Superior temporal gyrus (tissue), 1 donor: ENCODE results near the gene AGER.
"Not testable (repeated sequence)": the region's sequence is repeated elsewhere in the genome, so short reads cannot be mapped to it uniquely, and the experiment has no call there.

Experiments used
- DNase-seq: peaks from one replicate; pipeline ENCODE4 v3.0.0-alpha.2; 2016; ENCODE audit errors: extremely low spot score

The AGER gene

DNA sequence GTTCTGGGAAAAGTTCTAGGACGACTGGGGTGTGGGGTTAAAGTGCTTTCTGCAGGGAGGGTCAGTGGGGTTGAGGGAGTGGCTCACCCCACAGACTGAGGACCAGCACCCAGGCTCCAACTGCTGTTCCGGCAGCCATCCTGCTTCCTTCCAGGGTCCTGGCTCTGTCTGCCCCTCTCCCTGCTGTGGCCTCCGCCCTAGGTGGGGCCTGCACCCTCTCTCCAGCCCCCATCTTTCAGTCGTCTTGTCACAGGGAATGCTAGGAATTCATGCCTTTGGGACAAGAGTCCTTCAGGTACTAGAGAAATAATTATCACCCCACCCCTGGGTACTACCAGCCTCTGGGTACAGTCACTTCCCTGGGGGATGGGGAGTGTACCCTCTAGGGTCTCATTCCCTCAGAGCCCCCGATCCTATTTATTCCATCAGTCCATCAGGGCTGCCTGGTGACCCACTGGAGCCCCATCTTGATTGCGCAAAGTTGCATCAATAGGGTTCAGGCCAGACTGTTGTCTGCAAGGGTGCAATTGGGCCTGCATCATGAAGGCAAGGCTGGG lies at the start of gene AGER:
Gene AGER, minus strand, starts transcription at position 170 of the 557 bp plus-strand sequence. Its CDS starts 31 bp downstream, at position 139.
- DNase-seq = no peak

DNA sequence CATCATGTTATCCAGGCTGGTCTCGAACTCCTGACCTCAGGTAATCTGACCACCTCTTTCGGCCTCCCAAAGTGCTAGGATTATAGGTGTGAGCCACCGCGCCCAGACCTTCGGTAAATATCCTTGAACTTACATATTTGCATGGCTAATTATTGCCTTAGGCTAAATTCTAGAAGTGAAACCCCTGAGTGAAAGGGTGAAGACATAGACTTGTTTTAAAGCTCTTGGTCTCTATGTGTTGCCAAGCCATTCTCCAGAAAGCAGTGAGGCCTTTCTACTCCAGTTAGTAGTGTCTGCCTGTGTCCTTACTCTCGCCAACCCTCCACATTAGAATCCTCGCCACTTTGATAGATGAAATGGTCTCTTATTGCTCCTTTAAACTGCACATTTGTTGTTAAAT lies 42.4 kb upstream of the AGER start:
- no peak for DNase-seq

DNA sequence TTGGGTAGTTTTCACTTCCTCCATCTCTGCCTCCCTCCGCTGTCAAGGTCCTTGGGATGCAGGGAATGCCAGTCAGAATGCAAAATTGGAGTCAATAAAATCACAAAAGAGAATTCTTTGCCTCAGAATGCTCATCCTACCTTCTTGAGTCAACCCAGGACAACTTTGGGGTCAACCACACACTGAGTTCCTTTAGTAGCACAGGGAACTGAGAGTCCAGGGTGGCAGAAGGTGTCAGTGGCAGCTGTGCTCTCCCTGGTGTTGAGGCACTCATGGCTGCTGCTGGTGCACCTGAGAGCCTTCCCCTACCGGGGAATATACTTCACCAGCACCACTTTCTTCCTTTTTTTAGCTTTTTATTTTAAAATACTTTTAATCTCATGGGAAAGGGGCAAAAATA lies 40.6 kb upstream of the AGER start:
- DNase-seq = no peak

- DNase-seq = no peak
These were observed 39.5 kb upstream of the AGER start, which contains the start of gene NOTCH4 for GRCh38 chr6:32223258-32224235. NOTCH4 (minus strand) TSS chr6:32224067; CDS start chr6:32223928, 139 bp downstream.

GRCh38 chr6:32222333-32223230 lies 38.5 kb upstream of the AGER start:
- DNase-seq = no peak

GRCh38 chr6:32220021-32220420 lies 36.0 kb upstream of the AGER start:
- no peak for DNase-seq

DNA sequence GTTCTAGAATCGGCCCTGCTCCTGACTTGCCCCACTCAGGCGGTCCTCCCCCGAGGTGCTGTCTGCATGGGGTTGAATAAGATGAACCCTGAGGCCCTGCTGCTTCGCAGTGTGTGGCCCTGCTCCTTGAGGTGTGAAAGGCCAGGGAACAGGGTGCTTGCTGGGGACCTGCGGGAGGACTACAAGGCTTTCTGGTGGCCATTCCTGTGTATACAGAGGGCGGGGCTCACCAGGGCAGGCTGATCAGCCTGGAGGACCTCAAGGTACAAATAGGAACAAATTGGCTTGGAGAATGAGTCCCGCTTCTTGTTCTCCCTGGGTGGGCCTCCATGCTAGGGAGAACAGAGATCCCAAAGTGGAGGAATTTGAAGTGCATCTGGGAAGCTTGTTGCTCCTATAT lies 34.1 kb upstream of the AGER start:
- DNase-seq = no peak

GRCh38 chr6:32216998-32217397 lies 32.9 kb upstream of the AGER start:
- DNase-seq = no peak

DNA sequence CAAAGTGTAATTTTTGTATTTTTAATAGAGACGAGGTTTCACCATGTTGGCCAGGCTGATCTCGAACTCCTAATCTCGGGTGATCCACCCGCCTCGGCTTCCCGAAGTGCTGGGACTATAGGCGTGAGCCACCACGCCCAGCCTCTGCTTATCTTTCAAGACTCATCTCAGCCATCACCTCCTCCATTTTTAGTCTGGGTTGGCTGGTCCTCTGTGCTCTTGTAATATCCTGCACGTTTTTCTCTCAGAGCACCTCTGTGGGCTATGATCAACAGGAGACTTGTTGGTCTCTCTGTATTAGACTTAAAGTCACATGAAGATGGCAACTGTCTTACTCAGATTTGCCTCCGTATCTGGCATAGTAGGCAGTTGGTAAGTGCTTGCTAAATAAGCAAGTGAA lies 32.2 kb upstream of the AGER start:
- DNase-seq = no peak

GRCh38 chr6:32215617-32216016 lies 31.6 kb upstream of the AGER start:
- DNase-seq = no peak

- no peak for DNase-seq
These were observed 30.1 kb upstream of the AGER start for GRCh38 chr6:32214126-32214525.

DNA sequence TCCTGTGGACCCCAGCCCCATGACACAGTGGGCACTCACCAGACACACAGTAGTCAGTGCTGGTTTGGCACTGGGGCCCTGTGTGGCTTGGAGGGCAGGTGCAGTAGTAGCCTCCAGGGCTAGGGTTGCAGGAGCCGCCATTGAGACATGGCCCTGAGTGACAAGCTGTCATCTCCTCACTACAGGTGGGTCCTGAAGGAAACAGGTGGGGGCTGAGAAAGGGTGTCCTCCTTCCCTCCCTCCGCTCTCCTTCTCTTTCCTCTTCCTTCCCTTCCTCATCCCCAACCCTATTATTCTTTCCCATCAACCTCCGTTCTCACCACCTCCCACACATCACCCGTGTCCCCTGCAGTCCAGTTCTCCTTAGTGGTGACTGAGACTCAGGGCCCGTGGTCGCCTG lies 29.6 kb upstream of the AGER start:
- no peak for DNase-seq

DNA sequence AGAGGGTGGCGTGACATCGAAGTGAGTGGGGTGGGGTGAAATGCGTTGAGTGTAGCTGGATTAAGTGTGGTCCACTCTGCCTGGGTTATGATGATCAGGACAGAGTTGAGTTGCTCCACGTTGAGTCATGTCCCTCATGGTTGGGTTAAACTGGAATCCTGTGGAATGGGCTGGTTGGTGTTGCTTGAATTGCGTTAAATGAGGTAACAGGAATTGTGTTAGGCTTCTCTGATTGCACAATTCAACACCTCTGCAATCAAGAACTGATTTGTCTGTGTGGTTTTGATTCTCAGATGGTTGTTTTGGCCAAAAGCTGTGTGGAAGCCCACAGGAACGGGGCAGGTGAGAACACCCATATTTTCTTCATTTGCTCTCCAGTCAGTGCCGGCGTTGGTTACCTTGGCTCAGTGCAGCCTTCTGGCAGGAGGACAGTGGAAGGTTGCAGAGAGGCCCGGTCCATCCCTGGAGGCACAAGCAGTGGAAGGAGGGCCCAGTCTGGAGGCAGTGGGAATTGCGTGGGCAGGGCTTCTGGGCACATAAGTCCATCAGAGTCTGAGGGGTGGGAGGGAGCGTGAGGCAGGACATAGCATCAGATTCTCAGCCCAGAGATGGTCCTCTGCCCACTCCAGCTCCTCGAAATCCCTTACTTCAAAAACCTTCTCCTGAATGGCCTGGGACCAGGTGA lies 28.2 kb upstream of the AGER start:
- no peak for DNase-seq

GRCh38 chr6:32211432-32211831 lies 27.4 kb upstream of the AGER start:
- DNase-seq = not testable (repeated sequence)

DNA sequence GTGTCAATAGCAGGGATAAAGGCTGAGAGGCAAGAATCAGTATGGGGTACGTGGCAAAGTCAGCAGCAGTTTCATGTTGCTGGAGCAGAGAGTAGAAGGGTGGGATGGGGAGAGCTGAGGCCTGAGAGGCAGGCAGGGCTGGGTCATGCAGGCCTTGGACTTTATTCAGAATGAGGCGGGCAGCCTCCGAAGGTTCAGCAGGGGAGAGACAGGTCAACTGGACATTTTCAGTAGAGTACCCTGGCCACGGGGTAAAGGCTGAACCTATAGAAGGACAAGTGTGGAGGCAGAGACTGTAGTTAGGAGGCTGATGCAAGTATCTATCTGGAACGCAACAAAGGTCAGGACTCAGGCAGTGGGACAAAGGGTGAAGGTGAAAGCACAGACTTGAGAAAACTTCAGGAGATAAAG lies 26.1 kb upstream of the AGER start:
- no peak for DNase-seq

DNA sequence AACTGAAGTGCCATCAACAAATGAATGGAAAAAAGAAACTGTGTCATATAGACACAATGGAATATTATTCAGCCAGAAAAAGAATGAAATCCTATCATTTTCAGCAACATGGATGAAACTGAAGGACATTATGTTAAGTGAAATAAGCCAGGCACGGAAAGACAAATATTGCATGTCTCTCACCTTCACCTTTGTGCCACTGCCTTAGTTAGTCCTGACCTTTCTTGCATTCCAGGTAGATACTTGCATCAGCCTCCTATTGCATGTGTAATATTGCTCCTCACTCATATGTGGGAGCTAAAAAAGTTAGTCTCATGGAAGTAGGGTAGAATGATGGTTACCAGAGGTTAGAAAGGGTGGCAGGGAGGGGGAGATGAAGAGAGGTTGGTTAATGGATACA lies 24.9 kb upstream of the AGER start:
- DNase-seq = no peak

DNA sequence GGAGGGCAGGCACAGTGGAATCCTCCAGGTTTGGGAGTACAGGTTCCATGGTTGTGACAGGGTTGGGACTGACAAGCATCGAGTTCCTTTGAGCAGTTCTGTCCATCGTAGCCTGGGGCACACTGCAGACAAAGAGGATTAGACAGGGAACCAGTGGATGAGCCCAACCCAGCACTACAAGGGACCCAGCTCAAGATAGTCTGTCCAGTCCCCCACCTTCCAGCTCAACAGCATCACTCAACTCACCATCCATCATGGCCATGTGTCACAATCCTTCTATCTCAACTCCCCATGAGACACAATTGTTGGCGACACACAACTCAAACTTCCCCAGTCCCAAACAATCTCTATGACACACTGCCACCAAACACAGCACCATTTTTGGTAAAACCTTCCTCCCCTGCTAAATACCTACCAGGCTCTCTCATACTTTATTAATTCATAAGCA lies 20.2 kb upstream of the AGER start:
- no peak for DNase-seq

- DNase-seq = no peak
These were observed 19.6 kb upstream of the AGER start for GRCh38 chr6:32203426-32204267.

- DNase-seq = no peak
These were observed 18.1 kb upstream of the AGER start for GRCh38 chr6:32202186-32202585.

DNA sequence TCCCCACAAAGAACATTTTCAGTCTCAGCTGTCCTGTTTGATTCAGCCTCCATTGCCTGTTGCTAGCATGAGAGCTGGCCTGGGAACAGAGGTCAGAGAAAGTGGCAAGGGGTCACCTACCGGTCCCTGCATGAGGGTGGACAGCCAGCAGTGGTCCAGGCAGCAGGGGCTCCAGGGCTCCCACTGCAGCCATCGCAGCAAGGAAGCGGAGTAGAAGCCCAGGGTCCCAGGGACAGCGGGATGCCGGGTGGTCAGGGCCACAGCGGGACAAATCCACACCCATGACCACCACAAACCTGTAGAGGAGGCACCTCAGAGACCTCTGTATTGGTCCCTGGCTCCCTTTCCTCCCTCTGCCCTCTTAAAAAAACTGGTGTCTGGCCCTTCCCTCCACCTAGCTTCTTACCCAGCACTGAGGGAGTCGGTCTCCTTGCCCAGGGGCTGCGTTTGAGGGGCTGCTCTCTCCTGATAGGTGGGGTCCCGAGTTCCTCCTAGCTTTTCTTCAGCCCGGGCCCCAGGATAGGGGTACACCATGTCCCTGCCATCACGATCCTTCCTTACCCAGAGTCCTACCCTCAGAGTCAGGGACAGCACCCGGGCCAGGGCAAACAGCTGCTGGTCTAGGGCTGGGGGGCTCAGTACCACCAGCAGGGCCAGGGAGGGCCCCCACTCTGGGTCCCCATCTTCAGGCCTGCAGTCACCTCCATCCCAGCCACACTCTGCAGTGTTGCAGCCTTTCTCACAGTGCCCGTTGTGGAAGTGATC lies 16.8 kb upstream of the AGER start:
- no peak for DNase-seq
